ENCODE results near the gene LLPH.
A peak's percentile ranks its signal among the peaks of the same experiment; 100 is the strongest.
"Not testable (repeated sequence)": the region's sequence is repeated elsewhere in the genome, so short reads cannot be mapped to it uniquely, and the experiment has no call there.

Gene LLPH

DNA sequence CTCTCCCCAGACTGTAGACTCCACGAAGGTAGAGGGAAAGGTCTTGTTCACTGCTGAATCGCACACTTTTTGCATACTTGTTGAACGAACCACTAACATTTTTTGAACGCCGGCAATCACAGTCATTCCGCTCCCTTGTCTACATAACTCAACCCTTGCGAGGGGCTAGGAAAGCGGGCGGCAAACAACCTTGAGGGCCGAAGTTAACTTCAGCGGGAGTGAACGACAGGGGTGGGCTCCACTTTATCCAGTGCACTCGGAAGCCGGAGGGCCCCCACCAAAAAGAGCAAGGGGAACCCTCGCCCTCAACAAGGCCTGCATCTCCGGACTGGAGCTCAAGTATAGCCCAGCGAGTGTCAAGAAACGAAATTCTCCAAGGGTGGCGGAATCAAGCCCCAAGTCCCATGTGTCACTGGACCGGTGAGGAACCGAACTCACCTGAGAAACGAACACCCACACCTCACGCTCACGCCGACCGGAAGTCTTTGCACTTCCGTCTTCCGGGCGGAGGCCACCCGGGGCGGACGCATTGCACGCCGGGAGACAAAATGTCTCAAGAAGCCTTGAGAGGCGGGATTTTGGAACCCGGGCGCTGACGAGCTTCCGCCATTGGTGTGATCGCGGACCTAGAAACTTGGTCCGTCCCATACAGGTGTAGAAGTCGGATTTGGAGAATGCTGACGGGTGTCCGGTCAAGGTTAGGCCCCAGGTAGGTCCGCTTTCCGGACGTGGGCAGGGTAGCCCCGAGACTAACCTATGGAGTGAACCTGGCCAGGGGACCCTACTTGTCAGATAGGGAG lies at the start of gene LLPH:
LLPH (minus strand) TSS at position 484 of the 800 bp plus-strand sequence. CDS start 1,644 bp downstream, outside the sequence.
- peak; percentile 85 for DNase-seq (ENCODE audit: low spot score)

DNA sequence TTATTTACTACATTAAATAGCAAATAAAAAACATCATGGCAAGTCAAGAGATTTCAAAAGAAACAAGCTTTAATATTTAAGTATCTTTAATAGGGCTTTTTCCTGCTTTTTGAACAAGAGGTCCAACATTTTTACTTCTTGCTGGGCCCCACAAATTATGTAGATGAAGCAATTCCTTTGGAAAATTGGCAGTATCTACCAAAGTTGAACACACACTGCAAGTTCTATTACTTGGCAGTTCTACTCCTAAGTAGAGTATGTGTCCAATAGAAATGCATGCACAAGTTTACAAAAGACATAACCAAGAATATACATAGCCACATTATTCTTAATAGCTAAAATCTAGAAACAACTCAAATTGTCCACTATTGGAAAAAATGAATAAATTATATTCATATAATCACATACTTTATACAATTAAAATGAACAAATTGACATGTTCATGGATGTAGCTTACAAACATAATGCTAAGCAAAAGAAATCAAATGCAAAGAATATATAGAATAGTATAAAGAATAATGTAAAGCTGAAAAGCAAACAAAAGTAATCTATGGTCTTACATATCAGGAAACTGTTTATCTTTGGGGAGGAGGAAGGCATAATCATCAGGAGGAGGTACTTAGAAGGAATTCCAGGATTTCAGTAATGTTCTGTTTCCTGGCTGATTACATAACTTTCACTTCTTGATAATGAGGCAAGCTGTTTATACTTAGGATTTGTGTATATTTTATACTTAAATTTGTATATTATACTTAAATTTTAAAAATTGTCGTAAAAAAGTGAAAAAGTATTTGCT lies 45.8 kb upstream of the LLPH start:
- no peak for DNase-seq (ENCODE audit: low spot score)

DNA sequence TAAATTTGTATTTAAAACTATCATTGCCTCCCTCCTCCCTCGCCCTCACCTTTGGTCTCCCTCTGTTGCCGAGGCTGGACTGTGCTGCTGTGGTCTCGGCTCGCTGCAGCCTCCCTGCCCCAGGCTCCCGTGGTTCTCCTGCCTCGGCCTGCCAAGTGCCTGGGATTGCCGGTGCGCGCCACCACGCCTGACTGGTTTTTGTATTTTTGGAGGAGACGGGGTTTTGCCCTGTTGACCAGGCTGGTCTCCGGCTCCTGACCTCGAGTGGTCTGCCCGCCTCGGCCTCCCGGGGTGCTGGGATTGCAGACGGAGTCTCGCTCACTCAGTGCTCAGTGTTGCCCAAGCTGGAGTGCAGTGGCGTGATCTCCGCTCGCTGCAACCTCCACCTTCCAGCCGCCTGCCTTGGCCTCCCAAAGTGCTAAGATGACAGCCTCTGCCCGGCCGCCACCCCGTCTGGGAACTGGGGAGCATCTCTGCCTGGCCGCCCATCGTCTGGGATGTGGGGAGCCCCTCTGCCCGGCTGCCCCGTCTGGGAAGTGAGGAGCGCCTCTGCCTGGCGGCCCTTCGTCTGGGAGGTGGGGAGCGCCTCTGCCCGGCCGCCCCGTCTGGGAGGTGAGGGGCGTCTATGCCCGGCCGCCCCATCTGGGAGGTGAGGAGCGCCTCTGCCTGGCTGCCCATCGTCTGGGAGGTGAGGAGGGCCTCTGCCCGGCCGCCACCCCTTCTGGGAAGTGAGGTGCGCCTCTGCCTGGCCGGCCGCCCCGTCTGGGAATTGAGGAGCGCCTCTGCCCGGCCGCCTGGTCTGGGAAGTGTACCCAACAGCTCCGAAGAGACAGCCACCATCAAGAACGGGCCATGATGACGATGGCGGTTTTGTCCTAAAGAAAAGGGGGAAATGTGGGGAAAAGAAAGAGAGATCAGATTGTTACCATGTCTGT lies 44.1 kb upstream of the LLPH start:
- DNase-seq (ENCODE audit: low spot score), result not testable (repeated sequence)

DNA sequence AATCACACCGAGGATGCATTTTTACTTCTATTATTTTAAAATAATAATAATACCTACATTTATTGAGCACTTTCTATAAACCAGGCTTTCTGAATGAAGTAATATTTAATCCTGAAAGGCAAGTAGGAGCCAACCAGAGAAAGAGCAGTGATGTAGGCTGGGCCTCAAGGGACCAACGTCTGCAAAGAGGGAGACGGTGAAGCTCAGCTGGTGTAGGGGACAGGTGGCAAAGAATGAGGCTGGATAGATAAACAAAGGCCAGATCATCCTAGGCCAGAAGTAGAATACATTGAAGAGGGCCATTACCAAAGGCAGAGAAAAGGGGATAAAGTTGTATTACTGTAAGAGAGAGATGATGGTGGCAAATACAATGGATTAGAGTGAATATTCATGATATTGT lies 40.1 kb upstream of the LLPH start:
- no peak for DNase-seq (ENCODE audit: low spot score)

DNA sequence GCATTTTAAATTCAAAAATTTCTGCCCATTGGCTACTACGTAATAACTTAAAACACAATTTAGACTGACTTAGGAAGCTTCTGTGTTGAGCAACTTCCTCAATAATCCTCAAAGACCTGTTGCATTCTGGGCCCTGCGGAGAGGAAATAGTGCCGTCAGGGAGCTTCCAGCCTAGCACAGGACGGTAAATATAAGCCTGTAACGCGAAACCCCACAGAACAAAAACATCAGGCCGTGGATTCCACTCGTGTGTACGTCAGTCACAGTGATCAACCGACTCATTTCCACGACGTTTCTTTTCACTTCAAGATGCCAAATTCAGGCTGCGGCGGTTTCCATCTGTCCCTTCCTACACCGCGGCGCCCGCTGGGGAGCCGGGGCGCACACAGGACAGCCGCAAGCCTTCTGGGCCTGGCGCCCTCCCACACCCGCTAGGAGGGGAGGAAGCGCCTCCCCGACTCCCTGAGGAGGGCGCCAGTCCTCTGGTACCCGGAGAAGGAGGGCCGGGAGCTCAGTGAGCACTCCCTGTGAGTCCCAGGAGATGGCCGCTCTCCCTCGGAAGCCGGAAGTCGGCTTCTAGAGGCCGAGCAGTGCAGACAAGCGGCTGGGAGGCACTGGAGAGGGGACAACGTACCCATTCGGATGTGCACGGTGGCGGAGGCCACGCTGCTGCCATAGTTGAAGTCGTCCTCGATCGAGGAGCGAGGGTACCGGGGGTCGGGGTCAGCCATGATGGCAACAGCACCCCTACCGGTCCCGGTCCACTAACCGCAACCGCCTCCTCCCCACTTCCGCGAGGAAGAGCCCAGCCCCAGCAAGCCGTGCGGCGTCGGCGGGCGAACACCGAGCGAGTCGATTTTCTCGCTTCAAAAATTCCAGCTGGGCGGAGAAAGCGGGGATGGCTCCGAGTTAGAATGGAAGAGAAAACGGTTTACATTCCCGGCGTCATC lies 38.9 kb upstream of the LLPH start, which contains the start of gene TMBIM4:
TMBIM4 (minus strand) TSS at position 776 of the 950 bp plus-strand sequence; CDS start at position 731, 45 bp downstream.
- DNase-seq (ENCODE audit: low spot score), result peak; percentile 89

DNA sequence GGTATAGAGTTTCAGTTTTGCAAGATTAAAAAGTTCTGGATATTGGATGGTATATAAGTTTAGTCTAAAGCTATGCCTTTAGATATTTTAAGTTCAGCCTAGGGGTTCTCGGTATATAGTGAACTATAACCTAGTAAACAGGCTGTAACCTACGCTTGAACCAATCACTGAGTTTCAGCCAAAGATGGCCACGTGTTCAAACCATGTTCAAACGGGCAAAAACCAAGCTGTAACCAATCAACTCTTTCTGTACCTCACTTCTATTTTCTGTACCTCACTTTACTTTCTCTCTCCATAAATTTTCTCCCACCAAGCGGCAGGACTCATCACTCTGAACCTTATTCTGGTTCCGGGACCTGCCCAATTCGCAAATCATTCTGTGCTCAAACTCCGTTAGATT lies 37.9 kb upstream of the LLPH start:
- DNase-seq (ENCODE audit: low spot score), result no peak

DNA sequence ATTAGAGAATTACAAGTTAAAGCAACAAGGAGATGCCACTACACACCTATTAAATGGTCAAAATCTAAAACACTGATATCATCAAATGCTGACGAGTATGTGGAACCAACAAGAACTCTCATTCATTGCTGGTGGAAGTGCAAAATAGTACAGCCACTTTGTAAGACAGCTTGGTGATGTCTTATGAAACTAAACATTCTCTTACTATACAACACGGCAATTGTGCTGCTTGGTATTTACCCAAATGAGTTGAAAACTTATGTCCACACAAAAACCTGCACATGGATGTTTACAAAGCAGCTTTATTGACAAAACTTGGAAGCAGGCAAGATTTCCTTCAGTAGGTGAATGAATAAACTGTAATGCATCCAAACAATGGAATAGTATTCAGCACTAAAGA lies 36.0 kb upstream of the LLPH start:
- no peak for DNase-seq (ENCODE audit: low spot score)

DNA sequence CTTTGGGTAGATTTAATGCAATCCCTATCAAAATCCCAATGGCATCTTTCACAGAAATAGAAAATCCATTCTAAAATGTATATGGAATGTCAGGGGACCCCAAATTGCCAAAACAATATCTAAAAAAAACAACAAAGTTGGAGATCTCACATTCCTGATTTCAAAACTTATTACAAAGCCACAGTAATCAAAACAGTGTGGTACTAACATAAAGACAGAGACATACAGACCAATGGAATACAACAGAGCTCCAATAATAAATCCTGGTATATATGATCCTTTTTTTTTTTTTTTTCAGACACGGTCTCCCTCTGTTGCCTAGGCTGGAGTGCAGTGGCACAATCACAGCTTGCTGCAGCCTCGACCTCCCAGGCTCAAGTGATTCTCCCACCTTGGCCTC lies 34.6 kb upstream of the LLPH start:
- DNase-seq (ENCODE audit: low spot score), result no peak

DNA sequence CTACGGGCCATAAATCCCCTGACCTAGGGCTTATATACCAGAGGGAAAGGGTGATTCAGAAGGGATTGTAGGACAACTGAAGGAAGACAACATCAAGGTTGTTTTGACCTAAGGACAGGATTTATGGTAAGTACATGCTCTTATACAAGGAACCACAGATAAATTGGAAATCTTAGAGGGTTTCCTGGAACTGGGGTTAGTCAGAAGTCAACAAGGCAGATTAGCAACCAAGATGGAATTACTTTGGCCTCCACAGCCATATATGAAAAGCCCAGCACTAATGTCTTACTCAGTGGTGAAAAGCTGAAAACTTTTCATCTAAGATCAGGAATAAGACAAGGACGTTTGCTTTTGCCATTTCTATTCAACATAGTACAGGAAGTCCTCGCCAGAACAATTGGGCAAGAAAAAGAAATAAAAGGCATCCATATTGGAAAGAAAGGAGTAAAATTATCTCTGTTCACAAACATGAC lies 33.8 kb upstream of the LLPH start:
- no peak for DNase-seq (ENCODE audit: low spot score)

DNA sequence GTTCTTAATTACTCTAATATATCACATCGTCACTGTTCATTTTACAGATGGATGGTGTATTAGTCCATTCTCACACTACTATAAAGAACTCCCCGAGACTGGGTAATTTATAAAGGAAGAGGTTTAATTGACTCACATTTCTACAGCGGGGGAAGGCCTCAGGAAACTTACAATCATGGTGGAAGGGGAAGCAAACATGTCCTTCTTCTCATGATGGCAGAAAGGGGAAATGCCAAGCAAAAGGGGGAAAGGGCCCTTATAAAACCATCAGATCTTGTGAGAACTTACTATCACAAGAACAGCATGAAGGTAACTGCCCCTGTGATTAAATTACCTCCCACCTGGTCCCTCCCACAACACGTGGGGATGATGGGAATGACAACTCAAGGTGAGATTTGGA lies 32.7 kb upstream of the LLPH start:
- DNase-seq (ENCODE audit: low spot score), result no peak

DNA sequence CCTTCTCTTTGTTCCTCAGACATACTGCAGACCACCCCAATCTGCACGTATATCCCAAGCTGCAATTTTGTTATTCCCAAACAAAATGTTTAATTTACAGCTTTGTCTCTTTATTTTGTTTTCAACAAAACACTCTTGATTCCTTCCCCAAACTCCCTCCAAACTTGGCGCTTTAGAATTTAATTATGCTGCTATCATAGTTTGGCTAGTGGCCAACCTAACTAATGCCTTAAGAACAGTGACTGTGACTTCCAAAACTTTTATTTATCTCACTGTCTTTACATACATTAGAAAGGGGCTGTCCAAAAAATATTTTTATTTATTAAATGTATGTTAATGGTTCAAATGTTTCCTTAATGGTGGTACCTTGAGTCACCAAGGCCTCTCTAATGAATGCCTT lies 32.2 kb upstream of the LLPH start:
- no peak for DNase-seq (ENCODE audit: low spot score)

DNA sequence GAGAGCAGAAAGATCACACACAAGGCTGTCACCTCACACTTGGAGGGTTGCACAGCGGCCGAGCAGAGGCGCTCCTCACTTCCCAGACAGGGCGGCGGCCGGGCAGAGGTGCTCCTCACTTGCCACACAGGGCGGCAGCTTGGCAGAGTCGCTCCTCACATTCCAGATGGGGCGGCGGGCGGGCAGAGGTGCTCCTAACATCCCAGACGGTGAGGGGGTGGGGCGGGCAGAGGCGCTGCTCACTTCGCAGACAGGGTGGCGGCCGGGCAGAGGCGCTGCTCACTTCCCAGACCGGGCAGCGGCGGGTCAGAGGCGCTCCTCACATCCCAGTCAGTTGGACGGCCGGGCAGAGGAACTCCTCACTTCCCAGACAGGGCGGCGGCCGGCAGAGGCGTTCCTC lies 30.2 kb upstream of the LLPH start:
- no peak for DNase-seq (ENCODE audit: low spot score)

DNA sequence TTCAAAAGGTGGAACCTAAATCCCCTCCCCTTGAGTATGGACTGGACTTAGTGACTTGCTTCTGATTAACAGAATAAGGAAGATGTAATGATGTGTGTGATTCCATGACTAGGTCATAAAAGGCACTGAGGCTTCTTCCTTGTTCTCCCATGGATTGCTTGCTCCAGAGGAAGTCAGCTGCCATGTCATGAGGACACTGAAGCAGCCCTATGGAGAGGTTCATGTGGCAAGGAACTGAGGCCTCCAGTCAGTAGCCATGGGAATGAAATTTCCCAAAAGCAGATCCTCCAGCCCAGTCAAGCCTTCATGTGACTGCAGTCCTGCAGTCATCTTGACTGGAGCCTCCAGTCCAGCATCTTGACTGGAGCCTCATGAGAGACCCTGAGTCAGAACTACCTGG lies 28.6 kb upstream of the LLPH start:
- DNase-seq (ENCODE audit: low spot score), result no peak

DNA sequence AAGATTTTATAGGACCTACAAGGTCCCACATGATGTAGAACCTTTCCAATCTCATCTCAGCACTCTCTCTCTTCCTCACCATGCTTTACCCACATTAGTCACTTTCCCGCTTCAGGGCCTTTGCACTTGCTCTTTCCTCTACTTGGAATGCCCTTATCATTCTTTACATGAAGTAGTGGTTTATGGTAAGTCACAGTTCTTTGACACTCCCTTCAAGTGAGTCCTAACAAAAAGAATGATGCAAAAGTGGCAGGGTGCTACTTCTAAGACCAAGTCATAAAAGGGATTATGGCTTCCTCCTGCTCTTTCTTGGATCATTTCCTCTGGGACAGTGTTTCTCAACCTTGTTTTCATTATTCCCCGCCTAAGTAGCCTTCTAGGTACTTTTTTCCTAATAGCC lies 26.1 kb upstream of the LLPH start:
- no peak for DNase-seq (ENCODE audit: low spot score)

DNA sequence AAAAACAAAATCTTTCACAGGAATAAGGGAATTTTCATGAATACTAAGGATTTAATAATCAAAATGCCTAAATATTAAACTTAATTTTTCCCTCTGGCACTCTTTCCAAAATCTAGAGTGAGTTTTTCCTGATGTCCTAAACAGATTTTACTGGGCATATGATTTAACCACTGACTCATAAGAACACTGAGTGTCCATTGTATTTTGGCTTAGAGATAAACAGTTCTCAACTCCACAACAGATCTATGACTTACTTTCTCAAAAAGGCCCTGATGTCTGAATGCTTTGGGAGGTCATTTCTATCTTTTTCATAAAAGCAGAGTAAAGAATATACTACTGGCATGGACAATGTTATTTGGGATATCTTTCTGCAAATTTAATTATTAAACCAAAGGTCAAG lies 24.2 kb upstream of the LLPH start:
- no peak for DNase-seq (ENCODE audit: low spot score)

DNA sequence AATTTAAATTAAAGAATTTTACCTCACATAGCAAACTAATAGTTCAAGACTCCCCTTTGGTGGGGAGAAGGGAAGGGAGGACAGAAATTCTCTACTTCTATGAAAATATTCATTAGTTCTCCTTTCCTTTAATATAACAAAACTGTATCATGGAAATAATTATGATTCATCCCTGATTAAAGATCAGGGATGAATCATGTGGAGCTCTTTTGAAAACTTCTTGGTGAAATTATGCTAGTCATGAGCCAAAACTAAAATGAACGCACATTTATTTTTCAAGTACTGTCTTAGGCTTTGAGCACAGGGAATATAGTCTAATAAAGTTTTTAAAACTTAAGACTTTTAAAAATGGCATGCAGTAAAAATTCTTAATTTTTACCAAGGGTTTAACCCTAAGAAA lies 22.2 kb upstream of the LLPH start:
- no peak for DNase-seq (ENCODE audit: low spot score)

DNA sequence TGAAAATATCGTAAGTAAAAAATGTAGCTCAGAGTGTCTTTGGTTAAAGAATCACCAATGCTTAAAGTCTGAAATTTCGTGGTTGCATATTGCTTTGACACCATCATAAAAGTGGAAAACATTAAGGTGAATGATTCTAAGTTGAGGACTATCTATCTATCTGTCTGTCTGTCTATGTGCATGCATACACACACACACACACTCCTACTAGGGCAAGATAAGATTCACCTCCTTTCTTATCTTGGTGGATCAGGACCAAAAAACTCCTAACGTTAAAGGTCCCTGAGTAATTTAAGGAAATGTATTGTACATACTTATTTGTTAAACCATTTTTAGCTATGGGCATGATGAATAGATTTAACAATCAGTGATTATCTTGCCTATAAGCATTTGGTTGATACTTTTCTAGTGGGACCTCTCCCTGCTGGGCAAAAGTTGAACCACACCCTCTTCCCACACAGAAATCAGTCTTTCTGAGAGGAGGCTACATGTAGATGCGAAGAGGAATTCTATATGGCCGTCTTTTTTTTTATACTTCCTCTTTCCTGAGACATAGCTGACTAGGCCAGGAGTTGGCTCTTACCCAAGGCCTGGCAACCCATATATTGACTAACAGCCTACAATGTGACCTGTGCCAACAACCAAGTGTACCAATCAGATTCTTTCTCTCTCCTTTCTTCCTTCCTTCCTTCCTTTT lies 19.3 kb upstream of the LLPH start:
- no peak for DNase-seq (ENCODE audit: low spot score)

DNA sequence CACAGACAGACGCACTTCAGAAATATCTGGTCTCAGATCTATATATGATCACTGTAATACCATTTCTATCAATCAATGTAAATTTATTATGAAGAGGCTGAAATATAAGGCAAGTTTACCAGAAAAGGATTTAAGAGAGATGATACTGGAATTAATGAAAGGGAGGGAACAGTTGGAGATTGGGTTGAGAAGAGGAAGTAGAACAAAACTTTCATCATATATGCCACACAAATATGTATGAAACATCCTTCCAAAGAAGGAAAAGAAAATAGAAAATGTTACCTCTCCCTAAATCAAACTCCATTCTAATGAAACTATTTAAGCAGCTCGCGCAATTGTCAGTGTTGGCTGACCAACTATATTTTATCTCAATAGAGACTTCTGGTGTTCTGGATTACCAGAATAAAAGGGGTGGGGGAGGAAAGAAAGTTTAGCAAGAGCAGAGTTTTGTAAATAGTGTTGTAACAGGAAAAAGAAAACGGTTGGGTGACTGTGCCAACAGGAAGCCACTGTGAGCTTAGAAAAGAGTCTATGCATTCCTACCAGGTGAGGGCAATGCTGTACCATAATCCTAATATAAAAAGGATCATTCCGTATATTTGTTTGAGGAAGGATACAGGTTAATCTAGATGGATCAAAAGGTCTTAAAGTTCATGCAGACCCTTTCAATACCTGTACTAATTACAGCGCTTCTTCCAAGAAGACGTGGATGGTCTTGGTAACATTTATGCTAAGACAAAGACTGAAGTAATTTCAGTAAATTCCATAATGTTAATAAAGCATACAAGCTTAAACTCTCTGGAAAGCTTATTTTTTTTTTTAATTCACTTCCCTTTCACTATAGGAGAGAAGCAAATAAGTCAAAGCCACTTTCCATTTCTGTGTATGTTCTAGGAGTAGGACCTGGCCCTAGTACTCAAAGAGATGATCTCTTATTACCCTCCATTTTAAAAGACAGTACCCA lies 14.5 kb upstream of the LLPH start:
- peak; percentile 38 for DNase-seq (ENCODE audit: low spot score)

DNA sequence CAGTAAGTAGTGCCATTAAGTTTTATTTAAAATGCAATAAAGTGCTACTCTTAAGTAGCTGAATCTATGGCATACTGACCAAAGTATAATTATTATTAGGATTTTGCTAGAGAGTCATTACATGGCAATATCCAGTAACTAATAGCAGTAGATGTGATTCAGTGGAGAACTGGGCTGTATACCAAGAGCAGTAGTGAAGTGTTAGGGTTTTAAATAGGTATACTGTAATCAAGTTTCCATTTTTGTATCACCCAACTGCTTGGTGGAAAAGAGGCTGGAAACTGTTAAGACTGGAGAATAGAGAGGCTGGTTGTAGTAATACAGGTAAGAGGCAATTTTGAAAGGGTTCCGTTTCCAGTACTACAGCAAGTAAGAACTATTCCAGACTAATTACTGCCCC lies 13.3 kb upstream of the LLPH start:
- no peak for DNase-seq (ENCODE audit: low spot score)

All from hepatic stellate cell (primary cell).